ENCODE results near the gene NOS3.

GRCh38 chr7:150989456-150989855, 1.4 kb upstream of the NOS3 start:
- TF ChIP-seq, protein P1, sequence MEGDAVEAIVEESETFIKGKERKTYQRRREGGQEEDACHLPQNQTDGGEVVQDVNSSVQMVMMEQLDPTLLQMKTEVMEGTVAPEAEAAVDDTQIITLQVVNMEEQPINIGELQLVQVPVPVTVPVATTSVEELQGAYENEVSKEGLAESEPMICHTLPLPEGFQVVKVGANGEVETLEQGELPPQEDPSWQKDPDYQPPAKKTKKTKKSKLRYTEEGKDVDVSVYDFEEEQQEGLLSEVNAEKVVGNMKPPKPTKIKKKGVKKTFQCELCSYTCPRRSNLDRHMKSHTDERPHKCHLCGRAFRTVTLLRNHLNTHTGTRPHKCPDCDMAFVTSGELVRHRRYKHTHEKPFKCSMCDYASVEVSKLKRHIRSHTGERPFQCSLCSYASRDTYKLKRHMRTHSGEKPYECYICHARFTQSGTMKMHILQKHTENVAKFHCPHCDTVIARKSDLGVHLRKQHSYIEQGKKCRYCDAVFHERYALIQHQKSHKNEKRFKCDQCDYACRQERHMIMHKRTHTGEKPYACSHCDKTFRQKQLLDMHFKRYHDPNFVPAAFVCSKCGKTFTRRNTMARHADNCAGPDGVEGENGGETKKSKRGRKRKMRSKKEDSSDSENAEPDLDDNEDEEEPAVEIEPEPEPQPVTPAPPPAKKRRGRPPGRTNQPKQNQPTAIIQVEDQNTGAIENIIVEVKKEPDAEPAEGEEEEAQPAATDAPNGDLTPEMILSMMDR (IDR thresholded peaks at IDR 0.05 in 4 of 5, conservative IDR thresholded peaks at IDR 0.05 in 1 of 5), result no peak
- no peak for TF ChIP-seq POLR2A (IDR thresholded peaks at IDR 0.05)
